DND-41 (cell line): ENCODE results near the gene MTR.
A peak's percentile ranks its signal among the peaks of the same experiment; 100 is the strongest.

Source experiments
- ATAC-seq: fragments of 200-7000 bp; cut with Tn5 transposase; 3 replicates; pipeline ENCODE4 v1.9.1; 2021; ENCODE audit warnings: low read depth; ENCODE audit not compliant: insufficient read depth
- DNase-seq: peaks from one replicate; pipeline ENCODE4 v3.0.0-alpha.2; 2020
- H2AFZ ChIP-seq: 2 replicates; pipeline ENCODE4 v1.6.0; 2012; ENCODE audit warnings: low read depth, low read length
- H3K27ac ChIP-seq: 2 replicates; pipeline ENCODE4 v1.5.1; 2012; ENCODE audit warnings: low read length, inconsistent platforms
- H3K27me3 ChIP-seq: fragments of 200-600 bp; sonication (generic); 2 replicates; pipeline ENCODE4 v1.6.0; 2012; ENCODE audit warnings: low read length, mild to moderate bottlenecking, inconsistent platforms; ENCODE audit not compliant: insufficient read depth, poor library complexity
- H3K36me3 ChIP-seq: 2 replicates; pipeline ENCODE4 v1.5.1; 2012; ENCODE audit warnings: low read length, inconsistent platforms; ENCODE audit not compliant: insufficient read depth
- H3K4me1 ChIP-seq: 2 replicates; pipeline ENCODE4 v1.5.1; 2012; ENCODE audit warnings: mild to moderate bottlenecking, low read length; ENCODE audit not compliant: insufficient read depth
- H3K4me2 ChIP-seq: 2 replicates; pipeline ENCODE4 v1.6.0; 2012; ENCODE audit warnings: mild to moderate bottlenecking, moderate library complexity, low read length, inconsistent platforms; ENCODE audit not compliant: insufficient read depth
- H3K4me3 ChIP-seq, 2 experiments: fragments of 200-600 bp in 1 of 2; shearing (Covaris generic) in 1 of 2; 2 replicates each; pipeline ENCODE4 v1.5.1; 2012 to 2016; ENCODE audit warnings: inconsistent platforms in 2 of 2, low read length in 2 of 2, mild to moderate bottlenecking in 2 of 2, low read depth in 1 of 2, moderate library complexity in 1 of 2
- H3K79me2 ChIP-seq: 2 replicates; pipeline ENCODE4 v1.6.0; 2012; ENCODE audit warnings: low read length, inconsistent platforms; ENCODE audit not compliant: insufficient read depth
- H3K9ac ChIP-seq: 2 replicates; pipeline ENCODE4 v1.6.0; 2012; ENCODE audit warnings: low read depth, mild to moderate bottlenecking, inconsistent platforms, low read length, moderate library complexity
- H3K9me3 ChIP-seq: 2 replicates; pipeline ENCODE4 v1.5.1; 2012; ENCODE audit warnings: low read length, moderate library complexity, mild to moderate bottlenecking, inconsistent platforms; ENCODE audit not compliant: insufficient read depth, severe bottlenecking
- H4K20me1 ChIP-seq: 2 replicates; pipeline ENCODE4 v1.6.0; 2012; ENCODE audit warnings: low read length; ENCODE audit not compliant: insufficient read depth
- CTCF ChIP-seq: IDR thresholded peaks from 2 replicates; pipeline ENCODE4 v1.5.1; 2012; ENCODE audit warnings: borderline replicate concordance, low read length, moderate library complexity, mild to moderate bottlenecking; ENCODE audit not compliant: poor library complexity, severe bottlenecking; ENCODE audit errors: extremely low read depth
- EZH2 ChIP-seq: IDR thresholded peaks from 3 replicates; pipeline ENCODE4 v1.6.1; 2012; ENCODE audit warnings: borderline replicate concordance, low read depth, mild to moderate bottlenecking, moderate library complexity, low read length, inconsistent platforms; ENCODE audit not compliant: severe bottlenecking

MTR gene

GRCh38 chr1:236786453-236786852, 8.6 kb upstream of the MTR start:
- H3K36me3 ChIP-seq, result no peaks in the 10 kb centered on the region
- ATAC-seq, result no peak

GRCh38 chr1:236794585-236795034, 482 bp upstream of the MTR start:
- H3K79me2 ChIP-seq, result peaks cover 45% of the 10 kb centered on the region
- H3K4me2 ChIP-seq, result peak overlapping the region; percentile 81
- H3K9ac ChIP-seq, result peak overlapping the region; percentile 97
- no peaks in the 10 kb centered on the region for H4K20me1 ChIP-seq
- H3K36me3 ChIP-seq, result peaks cover 4% of the 10 kb centered on the region; the same call in 1 of the 2 replicates
- DNase-seq (no peak), ATAC-seq (no peak)
- no peaks in the 10 kb centered on the region for H3K27me3 ChIP-seq
- peak overlapping the region; percentile 94 for H2AFZ ChIP-seq
- no peaks in the 10 kb centered on the region for H3K9me3 ChIP-seq
- H3K4me1 ChIP-seq, result peaks cover 28% of the 10 kb centered on the region
- TF ChIP-seq CTCF (no peak), EZH2 (no peak)
- peak overlapping the region; percentile 88 for H3K27ac ChIP-seq
- H3K4me3 ChIP-seq, result peak overlapping the region; percentile 23 to 97; a peak in 3 of 4 replicates

More at GRCh38 chr1:236786453-236786852, 8.6 kb upstream of the MTR start:
- TF ChIP-seq CTCF, result no peak
- TF ChIP-seq EZH2, result no peak
- Histone ChIP-seq H3K9me3 (peaks cover 15% of the 10 kb centered on the region), H3K27me3 (no peaks in the 10 kb centered on the region), H3K4me2 (no peak overlapping the region), H2AFZ (no peak overlapping the region), H3K27ac (no peak overlapping the region), H3K4me3 (no peak overlapping the region), H3K79me2 (no peaks in the 10 kb centered on the region), H3K9ac (no peak overlapping the region), H3K4me1 (no peaks in the 10 kb centered on the region), H4K20me1 (no peaks in the 10 kb centered on the region)
- no peak for DNase-seq

GRCh38 chr1:236795757-236796667, 920 bp downstream of the MTR start:
- Histone ChIP-seq H3K4me2 (peak overlapping the region; percentile 81), H3K9me3 (no peaks in the 10 kb centered on the region), H4K20me1 (no peaks in the 10 kb centered on the region; the same call in 1 of the 2 replicates), H3K9ac (peak overlapping the region; percentile 97), H3K79me2 (peaks cover 59% of the 10 kb centered on the region), H3K36me3 (peaks cover 14% of the 10 kb centered on the region), H3K4me3 (peak overlapping the region; percentile 83 to 97), H3K4me1 (peaks cover 28% of the 10 kb centered on the region), H3K27me3 (no peaks in the 10 kb centered on the region), H2AFZ (peak overlapping the region; percentile 93), H3K27ac (peak overlapping the region; percentile 88)
- peak; percentile 8 for ATAC-seq
- DNase-seq, result no peak
- no peak for TF ChIP-seq CTCF
- no peak for TF ChIP-seq EZH2
